Measurements from ENCODE around the gene WWOX.

The WWOX gene

DNA sequence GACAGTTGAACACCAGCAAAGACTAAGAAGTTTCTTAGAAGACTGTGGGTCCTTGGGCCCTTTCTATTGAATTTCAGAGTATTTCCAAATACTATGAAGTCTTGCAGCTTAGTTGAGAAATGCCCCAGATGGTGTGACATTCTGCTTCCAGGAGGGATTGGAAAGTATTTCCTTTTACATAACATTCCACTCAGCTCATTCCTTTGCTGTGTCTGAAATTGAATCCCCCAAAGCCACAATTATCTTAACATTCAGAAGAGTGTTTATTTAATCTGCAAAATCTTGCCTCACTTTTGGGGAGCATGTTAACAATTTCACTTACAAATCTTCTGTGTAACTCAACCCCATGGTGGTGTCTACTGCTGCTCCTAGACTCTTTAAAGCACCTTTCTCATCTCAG lies 307.7 kb downstream of the WWOX start:
- DNase-seq, result no peak

- no peak for DNase-seq
Measured at GRCh38 chr16:78413651-78414050, 314.2 kb downstream of the WWOX start.

GRCh38 chr16:78415013-78415412 lies 315.6 kb downstream of the WWOX start:
- no peak for DNase-seq

DNA sequence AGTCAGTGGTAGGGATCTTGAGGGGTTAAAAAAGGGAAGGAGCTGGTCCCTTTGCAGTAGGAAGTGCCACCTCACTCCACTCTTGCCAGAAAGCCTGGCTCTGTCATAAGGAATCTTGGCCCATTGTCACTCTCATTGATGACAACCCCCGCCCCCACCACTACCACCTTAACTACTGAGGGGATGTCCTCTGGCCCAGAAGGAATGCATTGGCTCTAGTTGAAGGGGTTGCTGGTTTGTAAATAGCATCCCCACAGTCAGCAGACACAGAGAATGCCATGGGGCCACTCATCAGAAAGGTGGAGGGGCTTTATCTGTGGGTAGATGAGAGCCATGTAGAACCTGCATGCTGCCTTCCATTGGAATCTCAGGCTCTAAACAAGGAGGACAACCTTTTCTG lies 316.2 kb downstream of the WWOX start:
- no peak for DNase-seq

- no peak for DNase-seq
Measured at GRCh38 chr16:78416400-78416799, 316.9 kb downstream of the WWOX start.

DNA sequence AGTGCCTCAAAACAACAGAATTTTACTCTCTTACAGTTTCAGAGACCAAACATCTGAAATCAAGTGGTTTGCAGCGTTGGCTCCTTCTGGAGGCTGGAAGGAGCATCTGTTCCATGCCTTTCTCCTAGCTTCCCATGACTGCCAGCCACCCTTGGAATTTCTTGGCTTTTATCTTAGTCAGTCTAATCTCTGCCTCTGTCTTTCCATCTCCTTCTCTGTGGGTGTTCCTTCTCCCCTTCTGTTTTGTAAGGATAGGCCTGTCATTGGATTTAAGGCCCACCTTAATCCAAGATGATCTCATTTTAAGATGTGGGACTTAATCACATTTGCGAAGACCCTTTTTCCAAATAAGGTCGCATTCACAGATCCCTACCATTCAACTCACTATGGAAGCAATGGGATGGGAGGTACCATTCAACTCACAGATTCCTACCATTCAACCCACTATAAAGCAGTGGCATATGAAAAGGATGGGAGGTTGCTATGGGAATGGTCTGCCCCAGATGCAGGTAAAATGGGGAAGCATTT lies 321.8 kb downstream of the WWOX start:
- peak; percentile 15 to 60 for DNase-seq

GRCh38 chr16:78425281-78425680 lies 325.8 kb downstream of the WWOX start:
- DNase-seq, result no peak

DNA sequence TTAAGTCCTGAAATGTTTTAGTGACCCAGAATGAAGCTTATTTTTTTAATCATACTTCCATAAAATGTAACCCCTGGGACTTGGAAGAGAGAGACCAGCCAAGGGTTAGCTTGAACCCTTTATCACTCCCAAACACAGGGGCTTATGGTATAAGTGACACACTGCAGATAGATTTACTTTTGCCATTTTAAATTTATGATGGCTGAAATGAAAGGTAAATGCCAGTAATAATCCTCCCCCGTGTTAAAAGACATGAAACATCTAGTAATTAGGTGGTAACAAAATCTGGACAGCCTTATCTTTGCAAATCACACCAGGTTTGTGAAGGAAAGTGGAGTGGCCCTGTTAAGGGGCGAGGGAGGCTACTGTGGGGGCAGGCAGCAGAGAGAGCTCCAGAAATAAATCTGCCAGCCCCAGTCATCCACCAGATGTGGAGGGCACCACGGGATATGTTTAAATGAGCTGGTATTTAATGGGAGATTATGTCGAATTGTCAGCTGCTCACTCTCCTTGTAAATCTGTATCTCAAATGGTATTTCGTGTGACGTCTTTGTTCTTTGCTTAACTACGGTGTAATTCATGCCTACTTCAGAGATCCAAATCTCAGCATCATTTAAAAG lies 326.5 kb downstream of the WWOX start:
- peak; percentile 71 for DNase-seq

DNA sequence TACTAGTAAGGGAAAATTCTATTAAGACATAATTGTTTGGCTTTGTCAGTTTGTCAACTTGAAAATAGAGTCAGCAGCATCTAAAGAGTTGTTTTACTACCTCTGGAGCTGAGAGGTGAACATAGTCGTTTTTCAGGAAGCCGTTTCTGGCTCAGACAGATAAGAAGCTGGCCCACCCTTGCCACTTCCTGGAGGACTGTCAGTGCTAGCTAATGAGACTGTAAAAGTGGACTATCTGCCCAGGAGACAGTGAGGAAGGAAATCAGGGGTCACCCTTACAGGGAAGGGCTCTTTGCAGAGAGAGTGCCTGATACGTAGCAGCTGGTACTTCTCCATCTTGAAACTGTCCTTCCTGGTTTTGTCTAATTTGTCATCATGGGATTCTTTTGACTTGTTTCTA lies 328.7 kb downstream of the WWOX start:
- DNase-seq, result no peak

GRCh38 chr16:78430281-78430680 lies 330.8 kb downstream of the WWOX start:
- DNase-seq, result no peak

DNA sequence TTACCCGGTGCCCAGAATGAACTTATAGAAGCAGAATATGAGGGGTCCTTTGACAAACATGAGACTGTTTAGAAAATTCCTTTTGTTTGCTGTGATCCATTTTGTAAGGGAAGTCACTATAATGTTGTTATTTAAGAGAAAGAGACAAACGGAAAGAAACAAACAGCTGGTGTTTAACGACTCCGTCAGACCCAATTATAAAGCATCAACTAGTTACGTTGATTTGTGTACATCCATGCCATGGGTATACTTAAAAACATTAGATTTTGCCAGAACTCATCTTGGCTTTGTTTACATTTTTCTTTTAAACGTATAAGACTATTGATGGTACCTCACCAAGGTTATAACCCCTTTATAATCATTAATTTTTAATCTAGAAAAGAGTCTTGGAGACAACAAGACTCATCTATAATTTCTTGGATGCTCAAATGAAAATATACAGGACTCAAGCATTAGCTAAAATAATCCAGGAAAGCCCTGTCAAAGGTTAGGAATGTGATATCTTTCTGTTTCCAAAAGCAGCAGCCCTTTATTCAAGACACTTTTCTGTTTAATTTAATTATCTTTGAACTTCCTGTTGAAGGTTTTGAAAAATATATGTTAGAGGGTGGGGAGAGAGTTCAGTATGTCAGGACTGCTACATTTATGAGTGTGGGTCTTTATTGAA lies 331.7 kb downstream of the WWOX start:
- no peak for DNase-seq

DNA sequence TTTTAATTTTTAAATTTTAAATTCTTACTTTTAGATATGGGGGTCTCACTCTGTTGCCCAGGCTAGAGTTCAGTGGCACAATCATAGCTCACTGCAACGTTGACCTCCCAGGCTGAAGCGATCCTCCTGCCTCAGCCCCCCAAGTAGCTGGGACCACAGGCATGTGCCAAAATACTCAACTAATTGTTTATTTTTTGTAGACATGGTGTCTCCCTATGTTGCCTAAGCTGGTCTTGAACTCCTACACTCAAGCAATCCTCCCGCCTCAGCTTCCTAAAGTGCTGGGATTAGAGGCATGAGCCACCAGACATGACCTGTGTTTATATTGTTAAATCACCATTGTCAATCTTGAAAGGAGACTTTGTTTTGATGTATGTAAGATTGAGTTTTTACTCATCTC lies 332.2 kb downstream of the WWOX start:
- DNase-seq, result no peak

GRCh38 chr16:78432451-78432850 lies 333.0 kb downstream of the WWOX start:
- no peak for DNase-seq

GRCh38 chr16:78433116-78433515 lies 333.7 kb downstream of the WWOX start:
- DNase-seq, result no peak

GRCh38 chr16:78434401-78434800 lies 334.9 kb downstream of the WWOX start:
- no peak for DNase-seq

DNA sequence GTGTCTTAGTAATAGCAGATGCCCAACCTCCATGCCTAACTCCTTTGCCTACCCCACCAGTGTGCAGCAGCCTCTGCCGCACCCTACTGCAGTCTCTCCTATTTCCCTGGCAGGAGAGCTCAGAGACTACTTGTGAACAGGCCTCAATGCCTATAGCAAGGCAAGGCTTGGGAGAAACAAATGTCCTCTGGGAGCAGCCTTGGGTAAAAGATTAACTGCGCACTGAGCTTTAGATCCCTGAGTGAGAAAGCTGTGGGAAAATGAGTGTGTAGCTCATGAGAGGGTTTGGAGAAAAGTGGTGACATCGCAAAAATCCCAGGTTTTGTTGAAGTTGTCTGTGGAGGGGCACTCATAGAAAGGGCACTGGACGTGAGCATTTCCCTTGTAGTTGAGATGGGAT lies 335.8 kb downstream of the WWOX start:
- DNase-seq, result no peak

- DNase-seq, result no peak
Measured at GRCh38 chr16:78436023-78436422, 336.6 kb downstream of the WWOX start.

DNA sequence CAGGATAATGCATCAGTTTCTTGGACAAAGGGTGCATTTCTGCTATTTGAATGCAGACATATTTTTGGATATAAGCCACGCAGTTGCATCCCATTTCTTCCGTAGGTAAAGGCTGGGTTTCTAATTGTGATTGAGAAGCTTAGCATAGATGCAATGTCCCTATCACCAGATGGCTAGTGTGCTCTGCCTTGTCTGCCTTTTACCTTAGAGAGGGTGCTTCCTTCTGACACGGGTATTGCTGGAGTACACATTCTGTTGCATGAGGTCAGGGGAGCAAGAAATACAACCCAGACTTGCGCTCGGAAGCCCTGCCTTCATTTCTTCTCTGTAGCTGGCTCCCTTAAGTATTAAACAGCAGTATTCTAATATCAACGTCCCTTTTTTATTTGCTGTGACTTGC lies 337.4 kb downstream of the WWOX start:
- DNase-seq, result no peak

GRCh38 chr16:78437352-78437968 lies 338.0 kb downstream of the WWOX start:
- peak in 1 of 2 experiments; percentile 49 for DNase-seq

- no peak for DNase-seq
Measured at GRCh38 chr16:78438219-78438618, 338.8 kb downstream of the WWOX start.

DNA sequence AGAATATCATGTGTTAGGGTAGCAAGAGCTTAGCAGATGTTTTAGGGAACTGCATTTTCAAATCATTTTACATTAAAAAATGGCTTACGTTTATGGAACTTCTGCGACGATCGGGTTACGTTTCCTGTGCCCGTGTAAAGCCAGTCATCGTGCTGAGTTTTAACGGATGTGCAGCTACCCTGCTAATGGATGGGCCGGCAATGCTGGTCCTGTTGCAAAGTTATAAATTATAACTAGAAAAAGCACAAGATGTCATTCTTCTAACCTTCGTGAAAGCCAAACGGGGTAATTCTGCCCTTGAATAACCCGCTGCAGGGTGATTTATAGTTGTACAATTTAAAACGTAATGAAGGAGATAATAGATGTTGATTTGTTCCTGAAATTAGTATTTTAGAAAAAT lies 339.2 kb downstream of the WWOX start:
- DNase-seq, result no peak

GRCh38 chr16:78439646-78440045 lies 340.2 kb downstream of the WWOX start:
- no peak for DNase-seq

- no peak for DNase-seq
Measured at GRCh38 chr16:78441298-78441697, 341.8 kb downstream of the WWOX start.

All from NCI-H524 (cell line).